Endometrium (tissue), 2 donors: ENCODE measurements around the gene RIN1.

Source experiments
- FAIRE-seq: peaks from 2 replicates; lab custom pipeline; 2012; peaks lifted over from hg19 to GRCh38; lab: Jason Lieb, UNC
- donor health status: control.
- donor health status: control.

The RIN1 gene

DNA sequence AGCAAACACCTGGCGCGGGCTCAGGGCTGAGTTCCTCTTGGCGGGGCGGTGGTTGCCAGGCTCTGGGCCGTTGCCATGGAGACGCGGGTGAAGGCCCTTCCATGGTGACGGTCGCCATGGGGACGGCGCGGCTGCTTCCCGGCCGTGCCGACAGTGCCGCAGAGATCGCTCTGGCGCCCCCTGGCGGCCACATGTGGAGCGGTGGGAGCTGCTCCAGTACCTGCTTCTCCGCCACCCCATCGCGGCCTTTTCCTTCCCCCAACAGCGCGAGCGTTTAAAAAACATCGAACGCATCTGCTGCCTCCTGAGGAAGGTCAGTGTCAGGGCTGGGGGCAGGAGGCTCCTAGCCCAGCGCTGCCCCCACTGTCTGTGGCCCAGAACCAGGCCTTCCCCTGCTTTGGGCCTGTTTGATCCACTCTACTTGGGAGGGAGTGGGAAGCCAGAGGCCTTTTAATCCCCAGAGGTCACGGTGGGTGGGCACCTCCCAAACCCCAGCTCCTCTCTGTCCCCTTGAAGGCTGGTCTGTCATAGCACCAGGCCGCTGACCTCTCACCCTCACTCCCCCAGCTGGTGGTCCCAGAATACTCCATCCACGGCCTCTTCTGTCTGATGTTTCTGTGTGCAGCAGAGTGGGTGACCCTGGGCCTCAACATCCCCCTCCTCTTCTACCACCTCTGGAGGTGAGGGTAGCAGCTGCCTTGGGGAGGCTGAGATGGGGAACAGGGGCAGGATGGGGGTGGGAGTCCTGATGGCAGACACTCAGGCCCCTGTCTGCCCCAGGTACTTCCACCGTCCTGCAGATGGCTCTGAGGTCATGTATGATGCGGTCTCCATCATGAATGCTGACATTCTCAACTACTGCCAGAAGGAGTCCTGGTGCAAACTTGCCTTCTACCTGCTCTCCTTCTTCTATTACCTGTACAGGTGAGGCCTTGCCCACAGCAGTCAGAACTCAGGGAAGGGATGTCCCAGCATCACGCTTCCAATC, 53.5 kb downstream of the RIN1 start:
- peak; percentile 45 for FAIRE-seq
